GM19455 (cell line): Measurements from ENCODE around the gene SLC2A14.
"Not testable (repeated sequence)": the region's sequence is repeated elsewhere in the genome, so short reads cannot be mapped to it uniquely, and the experiment has no call there.

Experiments
- ATAC-seq: cut with Tn5 transposase; IDR thresholded peaks from one replicate; pipeline ENCODE4 v1.9.1; 2021; ENCODE audit not compliant: unreplicated experiment

Gene SLC2A14

DNA sequence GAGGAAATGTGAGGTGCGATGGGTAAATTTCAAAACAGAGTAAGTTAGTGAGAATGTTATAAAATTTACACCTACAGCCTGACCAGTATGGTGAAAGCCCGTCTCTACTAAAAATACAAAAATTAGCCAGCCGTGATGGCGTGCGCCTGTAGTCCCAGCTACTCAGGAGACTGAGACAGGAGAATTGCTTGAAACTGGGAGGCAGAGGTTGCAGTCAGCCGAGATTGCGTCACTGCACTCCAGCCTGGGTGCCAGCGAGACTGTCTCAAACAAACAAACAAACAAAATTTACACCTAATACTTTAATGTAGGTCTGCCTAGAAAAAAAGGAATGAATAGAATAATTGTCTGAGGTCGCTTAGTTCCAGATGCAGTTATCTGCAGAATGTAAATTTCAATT, 37.6 kb downstream of the SLC2A14 start:
- no peak for ATAC-seq

DNA sequence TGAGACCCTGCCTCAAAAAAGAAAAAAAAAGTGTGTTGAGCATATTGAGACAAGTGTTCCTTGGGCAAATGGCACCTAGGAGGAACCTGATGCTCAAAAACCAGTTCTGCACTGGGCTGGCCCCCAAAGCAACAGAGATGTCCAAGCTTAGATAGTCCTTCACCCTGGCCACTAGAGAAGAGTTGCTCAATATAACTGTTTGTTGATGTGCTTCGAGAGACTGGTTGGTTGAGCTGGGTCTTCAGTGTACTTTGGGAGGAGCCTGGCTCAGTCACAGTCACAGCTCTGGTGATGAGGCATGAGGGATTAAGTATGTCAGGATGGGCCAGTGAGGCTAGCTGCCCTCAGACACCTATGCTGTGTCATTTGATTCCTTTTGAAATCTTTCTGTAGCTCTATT, 38.0 kb downstream of the SLC2A14 start:
- no peak for ATAC-seq

DNA sequence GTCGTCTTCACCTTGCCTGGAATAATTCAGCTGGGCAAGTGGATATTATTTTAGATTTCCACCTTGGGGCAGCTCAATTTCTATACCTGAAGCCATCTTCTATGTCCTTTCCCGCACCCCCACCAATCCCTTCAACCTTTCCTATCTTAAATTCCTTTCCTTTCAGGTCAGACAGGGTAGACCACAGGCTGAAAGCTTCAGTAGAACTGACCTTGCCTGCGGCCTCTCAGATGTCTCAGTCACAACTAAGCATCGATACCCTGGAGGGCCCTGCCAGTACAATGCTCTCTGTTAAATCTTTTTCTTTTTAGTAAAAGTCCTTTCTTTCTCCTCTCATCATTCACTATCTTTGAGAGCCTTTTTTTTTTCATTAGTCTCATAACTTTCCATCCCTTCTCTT, 38.9 kb downstream of the SLC2A14 start:
- no peak for ATAC-seq

DNA sequence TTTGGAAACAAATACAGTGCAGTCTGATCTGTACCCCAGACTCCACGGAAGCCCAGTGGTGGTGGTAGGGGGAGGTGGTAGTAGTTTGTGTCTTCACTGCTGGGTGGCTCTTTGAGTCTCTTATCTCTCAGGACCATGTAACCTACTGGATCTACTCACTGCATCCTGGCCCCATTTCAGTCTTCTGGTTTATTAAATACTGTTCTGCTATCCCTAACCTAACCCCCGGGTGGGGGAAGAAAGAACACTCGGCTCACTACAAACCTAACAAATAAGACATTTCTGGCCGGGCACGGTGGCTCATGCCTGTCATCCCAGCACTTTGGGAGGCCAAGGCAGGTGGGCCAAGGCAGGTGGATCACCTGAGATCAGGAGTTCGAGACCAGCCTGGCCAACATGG, 39.5 kb downstream of the SLC2A14 start:
- ATAC-seq: not testable (repeated sequence)

DNA sequence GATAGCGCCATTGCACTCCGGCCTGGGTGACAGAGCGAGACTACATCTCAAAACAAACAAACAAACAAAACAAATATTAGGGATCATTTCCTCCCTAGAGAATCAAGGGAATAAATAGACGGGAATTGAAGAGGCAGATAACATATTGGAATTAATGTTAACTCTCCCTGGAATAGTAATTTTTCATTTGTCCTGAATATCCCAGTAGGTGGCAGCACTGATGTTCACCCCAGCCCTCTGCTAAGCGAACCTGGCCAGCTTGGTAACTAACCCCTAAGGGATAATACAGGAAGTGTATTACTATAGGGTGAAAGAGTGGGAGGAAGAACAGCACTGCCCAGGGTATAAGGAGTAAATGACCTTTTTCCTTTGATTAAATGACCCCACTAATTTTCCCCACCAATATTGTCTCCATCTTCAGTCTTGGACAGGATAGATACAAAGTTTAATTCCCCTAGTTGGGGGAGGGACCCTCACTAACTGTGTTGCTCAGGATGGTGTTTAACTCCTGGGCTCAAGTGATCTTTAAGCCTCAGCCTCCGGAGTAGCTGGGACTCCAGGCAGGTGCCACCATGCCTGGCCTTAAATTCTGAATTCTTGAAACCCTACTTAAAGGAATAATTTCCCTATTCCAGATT, 40.5 kb downstream of the SLC2A14 start:
- ATAC-seq: no peak

DNA sequence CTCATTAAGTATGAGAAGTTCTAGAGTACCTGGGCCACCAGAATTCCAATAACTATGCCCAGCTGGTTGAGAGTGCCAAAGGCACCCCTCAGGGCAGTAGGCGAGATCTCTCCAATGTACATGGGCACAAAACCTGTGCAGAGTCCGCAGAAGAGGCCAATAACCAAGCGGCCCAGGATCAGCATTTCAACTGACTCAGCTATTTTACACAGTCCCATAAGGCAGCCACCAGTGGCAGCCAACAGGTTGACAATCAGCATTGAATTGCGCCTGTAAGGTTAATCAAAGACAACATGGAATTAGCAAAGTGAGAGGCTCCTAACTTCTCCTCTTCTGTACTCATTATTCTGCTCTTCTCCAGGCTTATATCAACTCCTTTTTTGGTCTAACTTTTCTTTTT, 43.0 kb downstream of the SLC2A14 start:
- not testable (repeated sequence) for ATAC-seq

DNA sequence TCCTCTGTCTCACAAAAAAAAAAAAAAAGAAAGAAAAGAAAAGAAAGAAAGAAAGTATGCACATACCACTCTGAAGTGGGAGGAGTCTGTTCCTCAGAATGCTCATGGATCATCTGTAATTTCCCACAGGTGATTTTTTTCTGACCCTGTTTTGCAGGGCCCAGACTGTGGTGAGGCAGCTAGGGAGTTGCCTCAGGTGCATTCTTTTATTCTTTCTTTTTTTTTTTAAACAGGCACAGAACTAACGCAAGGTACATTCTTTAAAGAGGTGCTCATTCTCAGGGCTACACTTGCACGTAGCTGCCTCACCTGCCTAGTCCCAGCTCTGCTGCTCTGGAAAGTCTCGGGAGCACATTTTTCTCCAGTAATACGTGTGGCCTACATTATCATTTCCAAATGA, 47.0 kb downstream of the SLC2A14 start:
- ATAC-seq: not testable (repeated sequence)

DNA sequence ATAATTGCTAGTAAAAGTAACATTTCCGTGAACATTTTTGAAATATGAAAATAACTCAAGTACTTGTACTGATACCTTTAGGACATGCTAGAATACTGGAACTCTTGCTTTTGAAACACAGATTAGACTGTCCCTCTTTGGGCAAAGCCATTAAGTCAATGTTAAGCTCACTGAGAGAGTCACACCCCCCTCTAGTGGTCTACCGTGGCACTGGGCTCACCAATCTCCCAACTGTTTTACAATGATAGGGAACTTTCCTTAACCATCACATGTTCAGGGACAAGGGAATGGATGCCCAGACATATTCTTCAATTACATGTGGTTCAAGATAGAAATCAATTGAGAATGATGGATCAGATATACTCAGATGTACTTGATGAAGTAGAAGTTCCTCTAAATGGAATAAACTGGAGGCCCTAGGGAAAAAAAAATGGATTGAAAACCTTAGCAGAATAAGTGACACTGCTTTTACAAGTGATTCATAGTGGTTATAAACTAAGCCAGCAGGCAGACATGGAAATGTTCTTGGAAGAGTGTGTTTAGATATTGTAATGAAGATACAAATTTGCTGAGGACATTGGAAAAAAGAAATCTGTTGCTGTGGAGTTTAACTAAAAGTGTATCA, 65.7 kb downstream of the SLC2A14 start:
- ATAC-seq: no peak

DNA sequence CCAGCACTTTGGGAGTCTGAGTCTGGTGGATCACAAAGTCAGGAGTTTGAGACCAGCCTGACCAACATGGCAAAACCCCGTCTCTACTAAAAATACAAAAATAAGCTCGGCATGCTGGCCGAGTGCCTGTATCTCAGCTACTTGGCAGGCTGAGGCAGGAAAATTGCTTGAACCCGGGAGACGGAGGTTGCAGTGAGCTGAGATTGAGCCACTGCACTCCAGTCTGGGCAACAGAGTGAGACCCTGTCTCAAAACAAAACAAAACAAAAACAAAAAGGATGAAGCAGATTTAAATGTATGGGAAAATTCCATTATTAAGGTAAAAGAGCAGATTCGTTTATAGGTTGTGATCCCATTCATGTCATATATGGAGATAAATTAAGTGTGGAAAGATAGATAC, 66.4 kb downstream of the SLC2A14 start:
- not testable (repeated sequence) for ATAC-seq

DNA sequence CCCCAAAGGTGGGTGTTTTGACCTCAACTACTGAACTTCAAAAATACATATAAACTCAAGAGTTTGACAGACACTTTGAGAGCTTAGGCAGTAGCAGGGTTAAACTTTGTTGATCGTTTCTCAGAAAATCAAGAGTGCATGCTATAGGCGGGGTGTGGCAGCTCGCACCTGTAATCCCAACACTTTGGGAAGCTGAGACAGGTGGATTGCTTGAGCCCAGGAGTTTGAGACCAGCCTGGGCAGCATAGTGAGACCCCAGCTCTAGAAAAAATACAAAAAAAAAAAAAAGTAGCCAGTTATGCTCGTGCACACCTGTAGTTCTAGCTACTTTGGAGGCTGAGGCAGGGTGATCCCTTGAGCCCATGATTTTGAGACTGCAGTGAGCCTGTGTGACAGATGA, 71.3 kb downstream of the SLC2A14 start:
- ATAC-seq: no peak

DNA sequence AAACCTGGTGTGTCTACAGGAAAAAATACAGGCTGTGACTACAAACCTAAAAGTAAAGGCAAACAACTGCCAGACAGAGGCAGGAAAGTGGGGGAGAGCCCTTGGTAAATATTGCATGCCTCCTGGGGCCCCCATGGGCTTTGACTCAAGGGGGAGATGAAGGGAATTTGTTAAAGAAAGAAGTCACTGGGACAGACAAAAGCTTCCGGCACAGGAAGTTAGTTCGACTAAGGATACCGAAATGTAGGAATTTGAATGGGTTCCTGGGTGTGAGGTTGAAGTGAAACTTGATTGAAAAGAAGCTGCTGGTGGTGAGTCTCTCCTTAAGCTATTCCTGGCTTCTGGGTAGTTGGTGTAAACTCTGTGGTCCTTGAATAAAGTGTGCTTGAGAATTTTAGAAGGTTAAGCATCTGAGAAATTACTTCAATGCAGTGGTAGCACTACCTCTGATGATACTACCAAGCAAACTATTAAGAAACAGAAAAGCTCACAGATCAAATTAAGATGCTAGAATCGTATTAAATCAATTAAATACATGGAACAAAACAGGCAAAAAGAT, 73.9 kb downstream of the SLC2A14 start:
- not testable (repeated sequence) for ATAC-seq

DNA sequence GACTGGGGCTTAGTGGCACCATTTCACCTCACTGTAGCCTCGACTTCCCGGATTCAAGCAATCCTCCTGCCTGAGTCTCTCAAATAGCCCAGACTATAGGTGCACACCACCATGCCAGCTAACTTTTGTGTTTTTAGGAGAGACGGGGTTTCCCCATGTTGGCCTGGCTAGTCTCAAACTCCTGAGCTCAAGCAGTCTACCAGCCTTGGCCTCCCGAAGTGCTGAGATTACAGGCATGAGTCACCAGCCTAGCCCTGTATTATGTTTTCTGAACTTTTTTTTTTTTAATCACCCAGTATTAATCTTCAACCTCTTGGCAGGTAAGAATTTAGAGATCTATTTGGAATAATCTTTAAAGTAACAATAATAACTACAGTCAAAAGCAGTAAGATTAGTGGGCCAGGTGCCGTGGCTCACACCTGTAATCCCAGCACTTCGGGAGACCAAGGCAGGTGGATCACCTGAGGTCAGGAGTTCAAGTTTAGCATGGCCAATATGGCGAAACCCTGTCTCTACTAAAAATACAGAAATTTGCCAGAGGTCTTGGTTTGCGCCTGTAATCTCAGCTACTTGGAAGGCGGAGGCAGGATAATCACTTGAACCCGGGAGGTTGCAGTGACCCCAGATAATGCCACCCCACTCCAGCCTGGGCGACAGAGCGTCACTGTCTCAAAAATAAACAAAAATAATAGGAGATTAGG, 74.9 kb downstream of the SLC2A14 start:
- ATAC-seq: no peak

DNA sequence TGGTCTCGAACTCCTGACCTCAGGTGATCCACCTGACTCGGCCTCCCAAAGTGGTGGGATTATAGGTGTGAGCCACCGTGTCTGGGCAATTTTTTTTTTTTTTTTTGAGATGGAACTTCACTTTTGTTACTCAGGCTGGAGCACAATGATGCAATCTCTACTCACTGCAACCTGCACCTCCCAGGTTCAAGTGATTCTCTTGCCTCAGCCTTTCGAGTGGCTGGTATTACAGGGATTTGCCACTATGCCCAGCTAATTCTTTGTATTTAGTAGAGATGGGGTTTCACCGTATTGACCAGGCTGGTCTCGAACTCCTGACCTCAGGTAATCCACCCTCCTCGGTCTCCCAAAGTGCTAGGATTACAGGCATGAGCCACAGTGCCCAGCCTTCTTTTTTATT, 75.4 kb downstream of the SLC2A14 start:
- ATAC-seq: not testable (repeated sequence)

DNA sequence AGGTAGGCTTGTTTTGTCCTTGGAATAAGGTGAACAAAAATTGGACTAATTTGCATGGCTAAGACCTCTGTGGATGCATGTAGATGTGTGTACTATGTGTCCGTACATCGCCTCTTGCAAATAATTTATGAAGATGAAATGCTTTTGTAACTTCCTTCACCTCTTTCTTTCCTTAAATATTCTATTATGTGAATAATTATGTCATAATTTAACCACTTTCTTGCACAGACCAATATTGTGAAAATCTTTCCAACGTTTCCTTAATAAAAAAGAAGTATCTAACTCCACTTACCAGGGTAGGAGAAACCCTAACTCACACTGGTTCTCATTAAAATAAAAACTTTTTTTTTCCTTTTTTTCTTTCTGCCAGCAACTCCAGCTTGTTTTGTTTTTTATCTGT, 79.5 kb downstream of the SLC2A14 start:
- no peak for ATAC-seq

DNA sequence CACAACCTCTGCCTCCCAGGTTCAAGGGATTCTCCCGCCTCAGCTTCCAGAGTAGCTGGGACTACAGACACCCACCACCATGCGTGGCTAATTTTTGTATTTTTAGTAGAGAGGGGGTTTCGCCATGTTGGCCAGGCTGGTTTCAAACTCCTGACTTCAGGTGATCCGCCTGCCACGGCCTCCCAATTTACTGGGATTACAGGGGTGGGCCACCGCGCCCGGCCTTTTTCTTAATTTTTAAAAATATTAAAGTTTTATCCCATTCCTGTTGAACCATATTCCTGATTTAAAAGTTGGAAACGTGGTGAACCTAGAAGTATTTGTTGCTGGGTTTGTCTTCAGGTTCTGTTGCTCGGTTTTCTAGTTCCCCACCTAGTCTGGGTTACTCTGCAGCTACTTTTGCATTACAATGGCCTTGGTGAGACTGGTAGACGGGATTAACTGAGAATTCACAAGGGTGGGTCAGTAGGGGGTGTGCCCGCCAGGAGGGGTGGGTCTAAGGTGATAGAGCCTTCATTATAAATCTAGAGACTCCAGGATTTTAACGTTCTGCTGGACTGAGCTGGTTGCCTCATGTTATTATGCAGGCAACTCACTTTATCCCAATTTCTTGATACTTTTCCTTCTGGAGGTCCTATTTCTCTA, 83.7 kb downstream of the SLC2A14 start, which contains the start of gene NANOG:
Gene NANOG, plus strand, starts transcription at position 519 of the 645 bp plus-strand sequence. CDS start 213 bp downstream, outside the sequence.
- not testable (repeated sequence) for ATAC-seq

DNA sequence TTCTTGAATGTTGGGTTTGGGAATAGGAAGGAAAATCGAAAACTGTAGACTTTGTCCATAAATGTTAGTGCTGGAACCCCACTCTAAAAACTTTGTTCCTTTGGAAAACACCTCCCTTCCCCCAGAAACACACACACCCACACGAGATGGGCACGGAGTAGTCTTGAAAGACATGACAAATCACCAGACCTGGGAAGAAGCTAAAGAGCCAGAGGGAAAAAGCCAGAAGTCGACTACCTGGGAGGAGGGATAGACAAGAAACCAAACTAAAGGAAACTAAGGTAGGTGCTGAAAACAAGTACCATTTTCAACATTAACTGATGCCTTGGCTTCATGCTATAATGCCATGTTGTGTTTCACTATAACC, 84.4 kb downstream of the SLC2A14 start:
- no peak for ATAC-seq

DNA sequence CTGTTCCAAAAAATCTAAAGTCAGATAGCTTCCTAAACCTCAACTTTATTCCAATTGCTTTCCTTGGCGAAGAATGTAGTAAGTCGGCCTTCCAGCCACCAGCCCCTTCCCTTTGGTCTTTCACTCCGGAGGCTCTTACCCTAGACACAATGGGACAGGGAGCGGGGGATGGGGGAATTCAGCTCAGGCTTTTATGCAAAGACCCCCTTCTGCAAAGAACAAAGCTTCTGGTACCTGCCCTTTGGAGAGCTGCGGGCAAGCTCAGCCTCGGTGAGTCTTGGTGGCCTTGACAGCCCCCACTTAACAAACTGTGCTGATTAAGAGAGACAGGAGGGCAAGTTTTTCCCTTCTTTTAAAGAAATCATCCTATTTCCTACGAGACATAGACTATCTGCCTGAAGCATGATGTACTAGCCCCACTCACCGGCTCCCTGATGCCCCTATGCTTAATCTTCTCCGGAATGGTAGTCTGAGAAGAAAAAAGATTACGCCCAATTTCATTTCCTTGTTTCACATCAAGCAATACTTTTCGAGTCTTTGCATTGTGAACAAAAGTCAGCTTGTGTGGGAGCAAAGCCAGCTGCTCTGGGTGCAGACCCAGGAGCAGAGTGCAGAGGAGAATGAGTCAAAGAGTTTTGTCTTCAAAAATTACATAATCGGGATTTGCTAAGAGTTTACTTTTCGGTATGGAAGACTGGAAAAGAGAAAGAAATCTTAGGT, 85.0 kb downstream of the SLC2A14 start:
- no peak for ATAC-seq

DNA sequence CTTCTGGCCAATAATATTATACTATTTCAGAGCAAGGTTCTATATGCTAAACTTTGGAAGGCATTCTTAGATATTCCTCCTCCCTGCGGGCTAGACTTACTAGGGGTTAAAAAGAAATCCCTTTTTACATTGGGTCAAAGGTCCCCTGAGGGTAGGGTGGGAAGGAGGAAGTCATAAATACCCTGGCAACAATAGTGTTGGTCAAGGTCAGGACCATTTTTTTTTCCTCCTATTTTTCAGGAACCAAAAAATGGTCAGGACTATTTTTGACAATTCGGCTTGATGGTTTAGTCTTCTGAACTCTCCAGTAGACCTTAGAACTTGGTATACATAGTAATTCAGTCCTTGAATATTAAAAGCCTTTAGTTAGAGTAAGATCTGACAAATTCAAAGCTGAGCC, 88.0 kb downstream of the SLC2A14 start:
- no peak for ATAC-seq

DNA sequence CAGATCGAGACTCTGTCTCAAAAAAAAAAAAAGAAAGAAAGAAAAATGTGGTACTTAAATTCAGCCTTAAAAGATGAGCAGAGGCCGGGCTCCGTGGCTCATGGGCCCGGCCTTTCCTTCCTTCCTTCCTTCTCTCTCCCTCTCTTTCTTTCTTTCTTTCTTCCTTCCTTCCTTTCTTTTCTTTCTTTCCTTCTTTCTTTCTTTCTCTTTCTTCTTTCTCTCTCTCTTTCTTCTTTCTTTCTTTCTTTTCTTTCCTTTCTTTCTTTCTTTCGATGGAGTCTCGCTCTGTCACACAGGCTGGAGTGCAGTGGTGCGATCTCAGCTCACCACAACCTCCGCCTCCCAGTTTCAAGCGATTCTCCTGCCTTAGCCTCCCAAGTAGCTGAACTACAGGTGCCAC, 89.3 kb downstream of the SLC2A14 start:
- ATAC-seq: not testable (repeated sequence)

DNA sequence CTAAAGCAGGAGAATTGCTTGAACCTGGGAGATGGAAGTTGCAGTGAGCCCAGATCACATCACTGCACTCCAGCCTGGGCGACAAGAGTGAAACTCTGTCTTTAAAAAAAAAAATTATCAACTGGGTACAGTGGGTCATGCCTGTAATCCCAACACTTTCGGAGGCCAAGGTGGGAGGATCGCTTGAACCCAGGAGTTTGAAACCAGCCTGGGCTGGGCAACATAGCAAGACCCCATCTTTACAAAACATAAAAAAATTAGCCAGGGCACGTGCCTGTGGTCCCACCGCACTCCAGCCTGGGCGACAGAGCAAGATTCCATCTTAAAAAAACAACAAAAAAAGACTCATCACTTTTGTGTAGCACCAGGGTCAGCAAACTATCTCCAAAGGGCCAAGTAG, 90.7 kb downstream of the SLC2A14 start:
- no peak for ATAC-seq

DNA sequence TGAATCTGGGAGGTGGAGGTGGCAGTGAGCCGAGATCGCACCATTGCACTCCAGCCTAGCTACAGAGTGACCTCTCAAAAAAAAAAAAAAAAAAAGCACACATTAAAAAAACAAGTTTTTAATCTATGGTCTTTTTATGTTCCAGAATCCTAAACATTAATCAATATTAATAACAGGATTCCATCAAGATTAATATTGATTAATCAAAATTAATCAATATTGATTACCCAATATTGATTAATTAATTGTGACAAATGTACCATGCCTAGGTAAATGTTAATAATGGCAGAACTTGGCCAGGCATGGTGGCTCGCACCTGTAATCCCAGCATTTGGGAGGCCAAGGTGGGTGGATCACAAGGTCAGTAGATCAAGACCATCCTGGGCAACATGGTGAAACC, 91.4 kb downstream of the SLC2A14 start:
- no peak for ATAC-seq
